ENCODE results near the gene CELF5.

DNA sequence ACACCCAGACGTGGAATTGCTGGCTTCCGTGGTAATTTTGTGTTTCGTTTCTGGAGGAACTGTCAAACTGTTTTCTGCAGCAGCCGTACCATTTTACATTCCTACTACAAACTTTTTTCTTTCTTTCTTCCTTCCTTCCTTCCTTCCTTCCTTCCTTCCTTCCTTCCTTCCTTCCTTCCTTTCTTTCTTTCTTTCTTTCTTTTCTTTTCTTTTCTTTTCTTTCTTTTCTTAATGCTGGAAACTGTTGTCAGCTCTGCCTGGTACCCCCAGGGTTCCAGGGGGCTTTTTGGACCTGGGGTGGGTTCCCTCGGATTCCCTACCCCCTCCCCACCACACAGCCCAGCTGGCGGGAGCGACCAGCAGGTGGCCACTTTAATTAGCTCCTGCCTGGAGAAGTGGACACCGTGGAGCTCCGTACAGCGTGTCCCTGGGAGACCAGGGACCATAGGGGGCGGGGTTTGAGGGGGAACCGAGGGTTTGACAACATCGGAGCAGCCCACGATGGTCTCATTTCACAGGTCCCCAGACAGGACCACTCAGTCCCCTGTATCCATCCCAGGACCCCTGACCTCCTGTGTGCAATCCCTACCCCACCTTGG, 24.4 kb downstream of the CELF5 start:
- TF ChIP-seq, protein P1, sequence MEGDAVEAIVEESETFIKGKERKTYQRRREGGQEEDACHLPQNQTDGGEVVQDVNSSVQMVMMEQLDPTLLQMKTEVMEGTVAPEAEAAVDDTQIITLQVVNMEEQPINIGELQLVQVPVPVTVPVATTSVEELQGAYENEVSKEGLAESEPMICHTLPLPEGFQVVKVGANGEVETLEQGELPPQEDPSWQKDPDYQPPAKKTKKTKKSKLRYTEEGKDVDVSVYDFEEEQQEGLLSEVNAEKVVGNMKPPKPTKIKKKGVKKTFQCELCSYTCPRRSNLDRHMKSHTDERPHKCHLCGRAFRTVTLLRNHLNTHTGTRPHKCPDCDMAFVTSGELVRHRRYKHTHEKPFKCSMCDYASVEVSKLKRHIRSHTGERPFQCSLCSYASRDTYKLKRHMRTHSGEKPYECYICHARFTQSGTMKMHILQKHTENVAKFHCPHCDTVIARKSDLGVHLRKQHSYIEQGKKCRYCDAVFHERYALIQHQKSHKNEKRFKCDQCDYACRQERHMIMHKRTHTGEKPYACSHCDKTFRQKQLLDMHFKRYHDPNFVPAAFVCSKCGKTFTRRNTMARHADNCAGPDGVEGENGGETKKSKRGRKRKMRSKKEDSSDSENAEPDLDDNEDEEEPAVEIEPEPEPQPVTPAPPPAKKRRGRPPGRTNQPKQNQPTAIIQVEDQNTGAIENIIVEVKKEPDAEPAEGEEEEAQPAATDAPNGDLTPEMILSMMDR (conservative IDR thresholded peaks at IDR 0.05; ENCODE audit: low read length): no peak
- no peak for TF ChIP-seq EZH2phosphoT487 (IDR thresholded peaks at IDR 0.05; ENCODE audit: borderline replicate concordance, low read depth, low read length)

Data from OCI-LY7 (cell line).